GM18519 (cell line): ENCODE data around the gene MAP2K5.
"Not testable (repeated sequence)": the region's sequence is repeated elsewhere in the genome, so short reads cannot be mapped to it uniquely, and the experiment has no call there.

ENCODE experiments used
- ATAC-seq: cut with Tn5 transposase; IDR thresholded peaks from one replicate; pipeline ENCODE4 v1.9.1; 2021; ENCODE audit warnings: mild to moderate bottlenecking, moderate library complexity; ENCODE audit not compliant: unreplicated experiment, low FRiP score

MAP2K5 gene

DNA sequence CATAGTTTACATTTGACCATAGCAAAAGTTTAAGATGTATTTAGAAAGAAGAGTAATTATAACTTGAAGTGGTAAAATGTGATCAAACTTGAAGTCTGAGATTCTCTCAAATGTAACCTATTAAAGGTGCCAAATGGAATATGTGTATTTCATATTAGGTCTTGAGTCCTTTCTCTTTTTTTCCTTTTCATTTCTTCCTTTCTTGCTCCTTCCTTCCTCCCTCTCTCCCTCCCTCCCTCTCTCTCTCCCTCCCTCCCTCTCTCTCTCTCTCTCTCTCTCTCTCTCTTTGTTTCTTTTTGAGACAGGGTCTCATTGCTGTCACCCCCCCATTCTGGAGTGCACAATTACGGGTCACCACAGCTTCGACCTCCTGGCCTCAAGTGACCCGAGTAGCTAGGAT, 47.7 kb downstream of the MAP2K5 start:
- ATAC-seq: no peak

DNA sequence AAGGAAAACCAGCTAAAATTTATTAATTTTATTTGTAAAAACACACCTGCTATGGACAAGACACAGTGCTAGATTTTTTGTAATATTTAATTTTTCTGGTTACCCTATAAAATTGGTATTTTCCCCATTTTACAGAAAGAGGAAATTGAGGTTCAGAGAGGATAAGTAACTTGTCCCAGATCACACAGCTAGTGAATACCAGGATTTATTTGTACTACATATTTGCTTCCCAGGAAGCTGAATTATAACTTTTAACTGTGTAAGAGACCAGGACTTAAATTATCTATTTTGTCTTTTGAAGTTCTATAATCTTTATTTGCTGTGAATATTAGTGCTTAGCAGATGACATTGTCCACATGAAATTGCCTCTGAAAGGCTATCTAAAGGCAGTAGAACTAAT, 49.7 kb downstream of the MAP2K5 start:
- no peak for ATAC-seq

DNA sequence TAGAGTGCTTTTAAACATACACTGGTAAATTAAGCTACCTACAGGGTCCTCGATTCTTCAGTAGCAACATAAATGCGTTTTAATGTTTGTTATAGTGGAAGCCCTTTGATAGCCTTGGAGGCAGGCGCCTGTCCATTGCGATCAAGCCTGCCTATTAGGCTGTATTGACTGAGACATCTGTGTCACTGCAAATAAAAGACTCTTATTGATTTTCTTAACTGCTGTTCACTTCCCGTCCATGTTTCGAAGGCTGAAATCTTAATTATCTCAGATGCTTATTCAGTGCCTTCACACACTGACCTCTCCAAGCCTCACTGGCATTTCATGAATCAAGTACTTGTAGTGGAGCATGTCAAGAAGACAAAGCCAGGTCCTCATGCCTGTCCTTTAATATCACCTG, 51.1 kb downstream of the MAP2K5 start:
- no peak for ATAC-seq

DNA sequence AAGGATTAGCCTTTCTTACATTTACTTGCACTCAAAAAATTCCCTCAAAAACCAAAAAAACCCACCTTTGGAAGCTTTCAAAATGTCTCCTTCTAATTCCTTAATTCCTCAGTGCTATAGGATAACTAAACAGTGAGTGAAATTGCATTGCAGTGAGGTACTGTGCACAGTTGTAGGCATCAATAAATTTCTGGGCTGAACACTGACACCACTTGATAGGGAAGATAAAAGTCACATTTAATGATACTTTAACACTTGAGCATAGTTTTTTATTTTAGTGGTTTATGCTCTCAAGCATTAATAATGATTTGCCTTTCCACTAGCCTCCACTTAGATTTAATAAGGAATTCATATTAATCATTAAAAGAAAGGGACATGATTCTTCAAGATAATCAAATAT, 52.3 kb downstream of the MAP2K5 start:
- ATAC-seq: no peak

DNA sequence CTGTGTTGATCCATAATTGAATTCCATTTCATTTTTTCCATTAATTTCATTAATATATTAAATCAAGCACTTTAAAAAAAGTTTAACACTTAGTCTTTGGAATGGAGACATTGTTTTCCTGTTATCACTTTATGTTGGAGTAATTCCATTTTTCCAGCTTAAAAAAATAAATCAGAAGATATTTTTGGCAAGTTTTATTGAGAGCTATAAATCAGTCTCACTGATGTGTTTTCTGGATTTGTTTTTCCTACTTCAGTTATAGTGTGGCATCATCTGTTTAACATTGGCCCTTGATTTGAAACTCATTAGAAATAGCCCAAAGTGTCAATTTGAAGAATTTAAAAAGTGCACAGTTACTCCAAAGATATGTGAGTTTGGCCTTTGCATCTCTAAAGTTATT, 53.1 kb downstream of the MAP2K5 start:
- no peak for ATAC-seq

DNA sequence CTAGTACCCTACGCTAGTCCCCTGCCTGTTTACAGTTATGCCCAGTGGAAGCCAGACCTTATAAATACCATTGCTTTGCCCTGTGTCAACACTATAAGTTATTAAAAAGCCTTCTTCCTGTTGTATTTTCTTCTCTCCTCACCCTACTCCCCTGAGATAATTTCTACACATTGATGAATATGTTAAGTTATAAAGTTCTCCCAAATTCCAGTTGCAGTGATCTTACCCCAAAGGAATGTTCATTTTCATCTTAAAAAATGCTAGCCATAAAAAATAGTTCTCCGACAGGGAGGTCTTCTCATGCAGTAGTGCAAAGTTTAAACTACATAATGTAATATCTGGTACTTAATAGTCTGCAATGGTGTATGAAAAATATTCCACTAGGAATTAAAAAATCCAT, 58.6 kb downstream of the MAP2K5 start:
- ATAC-seq: no peak

DNA sequence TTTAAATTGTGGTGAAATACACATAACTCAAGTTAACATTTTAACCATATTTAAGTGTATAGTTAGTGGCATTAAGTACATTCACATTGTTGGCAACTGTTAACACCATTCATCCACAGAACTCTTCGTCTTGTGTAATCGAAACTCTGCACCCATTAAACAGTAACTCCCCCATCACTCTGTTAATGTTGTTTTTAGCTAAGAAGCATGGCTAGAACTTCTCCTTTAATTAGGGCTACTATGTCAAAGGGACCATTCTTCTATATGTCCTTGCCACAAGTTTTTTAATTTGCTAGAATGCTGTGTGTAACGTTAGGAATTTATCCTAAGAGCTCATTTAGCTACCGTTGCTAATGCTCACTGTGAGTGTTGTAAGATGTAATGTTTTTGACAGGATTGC, 60.6 kb downstream of the MAP2K5 start:
- no peak for ATAC-seq

DNA sequence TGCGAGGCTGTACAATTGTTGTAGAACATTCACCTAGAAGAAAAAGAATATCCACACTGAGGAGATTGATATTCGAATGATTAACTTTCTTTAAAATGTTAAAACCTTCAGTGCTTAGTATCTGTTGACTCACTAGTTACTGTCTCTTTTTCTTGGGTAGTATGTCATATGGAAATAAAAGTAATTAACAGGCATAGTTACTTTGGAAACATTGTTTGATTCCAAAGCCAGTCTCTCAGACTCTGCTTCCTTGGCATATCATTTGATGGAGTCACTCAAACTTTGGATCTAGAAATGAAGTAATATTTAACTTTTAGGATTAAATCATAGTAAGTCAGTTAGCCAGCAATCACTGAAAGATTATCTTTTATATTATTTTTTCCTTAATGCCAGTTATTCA, 63.4 kb downstream of the MAP2K5 start:
- ATAC-seq: no peak

DNA sequence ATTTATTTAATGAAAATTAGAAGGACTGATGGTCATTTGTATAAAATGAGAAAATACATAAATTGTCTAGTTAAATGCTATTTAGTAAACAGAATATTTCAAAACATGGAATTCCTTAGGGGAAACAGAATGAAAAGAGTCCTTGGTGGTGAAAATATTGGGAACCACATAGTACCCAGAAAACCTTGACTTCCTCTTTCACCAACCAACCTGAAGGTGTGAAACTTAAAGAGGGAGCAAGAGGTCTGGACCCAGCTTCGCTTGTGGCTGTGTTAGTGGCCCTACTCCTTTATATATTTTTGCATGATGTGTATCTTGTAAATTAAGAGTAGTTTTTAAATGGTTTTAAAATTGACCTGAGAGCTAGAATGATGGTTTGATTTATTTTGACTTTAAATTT, 64.2 kb downstream of the MAP2K5 start:
- no peak for ATAC-seq

DNA sequence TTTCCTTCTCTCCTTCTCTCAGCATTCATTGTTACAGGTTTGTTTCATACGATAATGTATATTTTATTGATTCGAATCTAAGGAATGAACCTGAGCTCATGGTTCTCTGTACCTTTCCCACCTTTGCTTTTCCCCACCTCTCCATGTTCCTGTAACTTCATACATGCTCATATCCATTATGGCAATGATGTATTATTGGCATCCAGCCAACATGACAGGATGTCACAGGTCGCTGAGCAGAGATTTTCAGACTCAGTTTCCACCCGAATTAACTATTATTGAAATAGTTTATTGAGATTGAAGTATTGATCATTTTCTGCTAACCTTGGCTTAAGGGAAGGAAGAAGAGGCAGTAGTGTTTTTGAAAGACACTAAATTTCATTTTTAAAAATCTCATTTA, 64.8 kb downstream of the MAP2K5 start:
- ATAC-seq: no peak

DNA sequence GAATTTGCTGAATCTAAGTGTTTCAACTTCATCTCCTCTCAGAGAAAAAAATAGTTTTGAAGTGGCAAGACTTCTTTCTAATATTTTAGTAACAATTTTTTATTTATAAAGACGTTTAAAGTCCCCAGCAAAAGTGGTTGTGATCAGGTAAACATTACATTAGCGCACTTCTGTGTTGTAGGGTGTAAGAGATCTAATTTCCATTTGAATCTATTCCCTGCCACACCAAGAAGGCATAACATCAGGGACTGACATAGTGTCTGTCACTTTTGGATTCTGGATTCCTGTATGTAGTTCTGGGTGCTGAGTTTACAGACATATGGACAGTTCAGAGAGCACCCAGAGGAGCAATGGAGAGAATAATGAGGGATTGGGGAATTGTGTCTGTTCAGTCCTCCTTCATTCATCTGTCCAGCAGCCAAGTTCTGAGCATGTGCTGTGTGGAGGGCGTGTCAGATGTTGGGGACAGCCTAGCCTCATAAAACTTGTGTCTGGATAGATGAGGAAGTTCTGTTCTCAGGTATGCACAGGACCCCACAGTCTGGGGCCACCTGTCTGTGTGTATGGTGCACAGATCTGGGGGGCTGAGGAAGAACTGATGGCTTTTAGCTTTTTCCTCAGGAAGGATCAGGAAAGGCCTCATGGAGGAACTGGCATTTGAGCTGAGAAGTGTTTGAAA, 65.6 kb downstream of the MAP2K5 start:
- ATAC-seq: no peak

DNA sequence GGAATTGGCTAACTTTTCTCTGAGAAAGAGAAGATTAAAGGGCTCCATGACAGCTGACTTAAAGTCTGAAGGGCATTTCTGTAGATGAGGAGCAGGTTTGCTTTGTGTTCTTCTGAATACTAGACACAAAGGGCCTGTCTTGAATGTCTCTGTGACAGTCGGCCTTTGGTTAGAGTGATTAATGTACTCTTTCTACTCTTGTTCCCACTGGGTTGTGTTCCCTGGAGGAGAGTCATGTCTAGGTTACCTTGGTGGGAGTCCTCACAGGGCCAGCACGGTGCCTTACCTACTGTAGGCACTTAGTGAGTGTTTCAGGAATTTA, 66.1 kb downstream of the MAP2K5 start:
- ATAC-seq: no peak

DNA sequence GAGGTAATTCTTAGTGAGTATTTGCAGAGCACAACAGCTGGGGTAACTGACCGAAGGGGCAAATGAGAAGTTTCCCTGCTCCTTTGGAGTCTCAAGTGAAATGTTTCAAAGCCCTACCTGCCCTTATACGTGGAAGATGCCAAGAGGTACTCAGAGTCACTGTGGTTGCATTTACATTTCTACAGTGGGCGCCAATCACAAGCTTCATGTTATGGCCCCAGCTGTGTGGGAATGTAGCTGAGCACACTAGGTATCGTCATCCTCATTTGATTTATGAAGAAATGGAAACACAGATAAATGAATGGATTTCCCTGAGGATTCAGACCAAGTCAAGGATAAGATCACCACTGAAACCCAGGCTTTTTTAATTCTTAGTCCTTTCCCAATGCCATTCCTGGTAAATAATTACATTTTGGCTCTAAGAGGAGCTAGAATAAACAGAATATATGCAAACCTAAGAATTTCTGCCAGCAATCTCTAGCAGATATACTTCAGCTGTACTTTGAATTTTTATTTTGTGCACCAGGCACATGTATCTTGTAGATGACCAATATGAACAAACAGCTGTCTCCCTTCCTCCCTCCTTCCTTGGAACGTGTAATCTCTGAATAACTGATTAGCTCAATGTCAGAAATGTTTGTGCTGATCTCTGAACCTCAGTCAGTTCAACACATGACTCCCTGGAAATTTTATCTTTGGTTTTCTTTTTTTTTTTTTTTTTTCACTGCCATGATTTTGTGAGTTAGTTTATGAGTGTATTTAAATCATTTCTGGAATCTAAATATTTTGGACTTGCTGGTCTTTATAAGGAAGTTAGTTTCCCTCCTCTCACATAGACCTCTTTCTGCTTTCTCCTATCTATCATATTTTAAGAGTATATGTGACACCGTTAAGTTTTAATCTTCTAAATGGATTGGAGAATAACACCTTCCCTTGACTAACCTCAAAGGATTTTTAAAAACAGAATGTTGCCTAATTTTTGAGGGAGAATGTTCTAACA, 69.2 kb downstream of the MAP2K5 start:
- no peak for ATAC-seq

DNA sequence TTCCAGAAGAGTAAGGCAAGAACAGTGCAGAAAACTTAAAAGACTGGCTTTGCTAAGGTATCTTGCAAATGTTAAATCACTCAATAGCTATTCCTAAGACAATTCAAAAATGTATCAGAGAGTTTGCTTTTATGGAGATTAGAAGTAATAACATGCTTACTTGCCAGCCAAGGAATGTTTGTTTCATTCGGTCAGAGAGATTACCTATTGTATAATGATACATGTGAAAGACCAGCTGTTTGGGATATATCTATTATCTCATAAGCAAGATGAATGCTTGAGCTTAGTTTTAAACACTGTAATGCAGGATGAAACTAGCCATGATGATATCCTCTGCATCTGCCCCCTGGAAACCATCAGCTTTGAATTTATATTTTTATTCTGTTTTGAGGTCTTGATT, 70.7 kb downstream of the MAP2K5 start:
- no peak for ATAC-seq

DNA sequence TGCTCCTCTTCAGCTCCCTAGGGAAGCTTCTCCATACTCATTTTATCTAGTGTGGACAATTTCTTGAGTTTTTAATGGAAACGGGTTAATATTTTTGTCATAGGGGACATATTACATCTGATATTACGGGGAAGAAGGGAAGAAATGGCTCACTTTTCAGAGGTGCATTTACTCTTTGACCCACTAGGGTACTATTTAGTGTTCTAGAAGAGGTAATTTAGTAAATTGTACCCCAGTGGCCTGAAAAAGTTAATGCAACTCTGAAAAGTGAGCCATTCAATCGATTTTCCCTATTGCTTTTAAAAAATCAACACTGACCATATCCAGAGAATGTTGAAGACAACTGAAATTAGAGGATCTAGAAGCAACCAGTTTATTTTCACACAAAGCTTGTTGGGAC, 71.2 kb downstream of the MAP2K5 start:
- no peak for ATAC-seq

DNA sequence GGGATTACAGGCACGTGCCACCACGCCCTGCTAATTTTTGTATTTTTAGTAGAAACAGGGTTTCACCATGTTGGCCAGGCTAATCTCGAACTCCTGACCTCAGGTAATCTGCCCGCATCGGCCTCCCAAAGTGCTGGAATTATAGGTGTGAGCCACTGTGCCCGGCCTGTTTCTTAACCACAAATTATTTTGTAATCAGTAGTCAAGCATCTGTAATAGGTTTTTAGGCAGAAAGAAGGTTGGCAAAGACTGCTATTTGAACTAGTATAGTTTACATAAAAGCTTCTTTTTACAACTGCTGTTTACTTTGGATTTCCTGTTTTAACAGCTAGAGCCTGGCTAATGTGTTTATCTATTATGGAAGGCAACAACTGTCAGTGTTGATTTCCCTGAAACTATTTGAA, 72.6 kb downstream of the MAP2K5 start:
- ATAC-seq: not testable (repeated sequence)

DNA sequence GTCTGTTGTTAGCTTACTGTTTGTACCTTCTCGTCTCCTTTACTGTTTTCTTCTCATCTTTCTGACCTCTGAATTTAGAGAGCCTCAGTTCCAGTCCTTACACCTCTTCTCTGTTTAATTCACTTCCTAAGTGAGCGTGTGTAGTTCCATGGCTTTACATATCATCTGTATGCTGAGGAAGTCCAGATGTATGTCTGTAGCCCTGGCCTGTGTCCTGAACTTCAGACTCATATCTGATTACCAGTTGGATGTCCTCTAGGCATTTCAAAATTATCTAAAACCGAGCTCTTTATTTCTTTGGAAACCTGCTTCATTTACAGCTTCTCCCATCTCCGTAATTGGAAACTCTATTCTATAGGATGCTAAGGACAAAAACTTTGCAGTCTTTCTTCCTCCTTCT, 75.8 kb downstream of the MAP2K5 start:
- no peak for ATAC-seq

DNA sequence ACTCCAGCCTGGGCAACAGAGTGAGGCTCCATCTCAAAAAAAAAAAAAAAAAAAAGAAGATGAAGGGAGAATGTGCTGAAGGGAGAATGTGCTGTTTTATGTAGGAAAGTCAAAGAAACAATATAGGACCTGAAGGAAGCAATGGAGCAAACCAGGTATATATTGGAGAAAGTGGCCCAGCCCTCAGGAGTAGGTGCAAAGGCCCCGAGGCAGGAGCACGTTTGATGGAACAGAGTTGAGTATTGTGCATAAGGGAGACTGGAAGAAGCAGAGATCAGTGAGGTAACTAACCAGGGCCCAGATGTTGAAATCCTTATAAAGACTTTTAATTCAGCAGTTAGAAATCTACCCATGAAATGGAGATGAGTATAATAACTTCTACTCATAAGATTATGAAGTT, 79.6 kb downstream of the MAP2K5 start:
- ATAC-seq: no peak

DNA sequence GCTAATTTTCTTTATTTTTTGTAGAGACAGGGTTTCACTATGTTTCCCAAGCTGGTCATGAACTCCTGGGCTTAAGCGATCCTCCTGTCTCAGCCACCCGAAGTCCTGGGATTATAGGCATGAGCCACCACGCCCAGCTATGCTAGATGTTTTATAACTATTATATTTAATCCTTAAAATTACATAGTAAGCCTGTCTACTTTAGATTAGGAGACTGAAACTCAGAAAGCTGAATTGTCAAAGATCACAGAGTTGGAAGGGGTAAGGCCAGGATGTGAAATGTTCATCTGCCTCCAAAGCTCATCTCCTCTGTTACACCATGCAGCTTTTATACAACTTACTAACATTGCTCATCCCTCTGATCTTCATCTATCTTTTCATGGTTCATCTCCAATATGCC, 89.8 kb downstream of the MAP2K5 start:
- ATAC-seq: no peak

DNA sequence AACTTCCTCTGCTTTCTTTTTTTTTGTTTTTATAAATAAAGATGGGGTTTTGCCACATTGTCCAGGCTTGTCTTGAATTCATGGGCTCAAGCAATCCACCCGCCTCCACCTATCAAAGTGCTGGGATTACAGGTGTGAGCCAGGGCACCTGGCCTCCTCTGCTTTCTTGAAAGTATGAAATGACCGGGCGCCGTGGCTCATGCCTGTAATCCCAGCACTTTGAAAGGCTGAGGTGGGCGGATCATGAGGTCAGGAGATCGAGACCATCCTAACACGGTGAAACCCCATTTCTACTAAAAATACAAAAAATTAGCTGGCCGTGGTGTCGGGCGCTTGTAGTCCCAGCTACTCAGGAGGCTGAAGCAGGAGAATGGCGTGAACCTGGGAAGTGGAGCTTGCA, 93.4 kb downstream of the MAP2K5 start:
- not testable (repeated sequence) for ATAC-seq

DNA sequence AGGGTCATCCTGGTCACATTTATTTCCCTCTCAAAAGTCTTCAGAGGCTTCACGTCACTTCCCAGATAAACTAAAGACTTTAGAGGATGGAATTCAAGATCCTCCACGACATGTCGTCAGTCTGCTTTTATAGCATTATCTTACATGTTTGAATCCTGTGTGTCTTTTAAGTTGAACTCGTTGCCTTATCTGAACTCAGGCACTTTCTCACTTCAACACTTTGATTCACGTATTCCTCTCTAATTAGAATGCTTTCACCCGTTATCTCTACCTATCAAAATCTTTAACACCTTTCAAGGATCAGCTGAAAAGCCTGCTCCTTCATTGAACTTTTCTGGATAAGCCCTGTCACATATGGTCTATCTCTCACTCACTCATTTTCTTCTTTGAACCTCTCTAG, 97.1 kb downstream of the MAP2K5 start:
- ATAC-seq: no peak

DNA sequence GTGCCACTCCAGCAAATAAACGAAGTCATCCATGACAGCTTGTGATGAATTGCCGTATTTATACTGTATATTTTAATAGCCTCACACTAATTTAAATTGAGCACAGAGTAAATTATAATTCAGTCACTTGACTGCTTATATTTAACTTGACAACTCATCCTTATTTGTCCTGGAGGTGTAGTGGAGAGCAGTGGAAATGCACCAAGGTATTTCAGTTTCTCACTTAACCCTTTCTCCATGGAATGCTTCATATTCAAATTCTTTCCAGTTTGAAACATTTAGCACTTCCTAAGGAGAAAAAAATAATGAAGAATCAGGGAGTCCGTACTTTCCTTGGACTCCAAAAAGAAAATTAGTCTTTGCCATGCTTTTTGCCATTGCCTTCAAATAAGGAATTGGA, 99.0 kb downstream of the MAP2K5 start:
- ATAC-seq: no peak
